ENCODE data around the gene BOLA1.

DNA sequence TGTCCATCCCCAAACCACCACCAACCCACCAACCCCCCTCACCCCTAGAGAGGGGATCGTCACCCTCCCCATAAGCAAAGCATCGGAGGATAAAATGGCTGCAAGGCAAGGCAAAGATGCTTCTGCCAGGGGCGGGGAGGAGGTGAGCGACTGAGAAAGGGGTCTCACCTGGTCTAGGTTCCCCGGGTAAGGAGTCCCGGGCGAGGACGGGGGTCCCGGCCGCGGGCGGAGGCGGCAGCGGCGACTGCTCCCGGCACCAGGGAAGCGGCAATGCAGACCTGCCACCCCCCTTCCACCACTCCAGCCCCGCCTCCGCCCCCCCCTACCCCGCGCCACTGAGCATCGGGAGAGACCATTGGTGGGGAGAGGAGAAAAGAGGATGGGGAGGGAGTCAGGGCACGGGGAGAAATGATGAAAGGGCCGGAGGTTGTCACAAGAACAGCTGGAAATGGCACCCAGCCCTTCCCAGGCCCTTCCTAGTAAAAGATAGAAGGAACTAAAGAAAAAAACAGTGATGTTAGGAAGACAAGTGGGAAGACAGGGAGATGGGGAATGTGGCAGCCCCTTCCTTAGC, 18.3 kb downstream of the BOLA1 start, which contains the start of gene SV2A:
- TF ChIP-seq, protein P1, sequence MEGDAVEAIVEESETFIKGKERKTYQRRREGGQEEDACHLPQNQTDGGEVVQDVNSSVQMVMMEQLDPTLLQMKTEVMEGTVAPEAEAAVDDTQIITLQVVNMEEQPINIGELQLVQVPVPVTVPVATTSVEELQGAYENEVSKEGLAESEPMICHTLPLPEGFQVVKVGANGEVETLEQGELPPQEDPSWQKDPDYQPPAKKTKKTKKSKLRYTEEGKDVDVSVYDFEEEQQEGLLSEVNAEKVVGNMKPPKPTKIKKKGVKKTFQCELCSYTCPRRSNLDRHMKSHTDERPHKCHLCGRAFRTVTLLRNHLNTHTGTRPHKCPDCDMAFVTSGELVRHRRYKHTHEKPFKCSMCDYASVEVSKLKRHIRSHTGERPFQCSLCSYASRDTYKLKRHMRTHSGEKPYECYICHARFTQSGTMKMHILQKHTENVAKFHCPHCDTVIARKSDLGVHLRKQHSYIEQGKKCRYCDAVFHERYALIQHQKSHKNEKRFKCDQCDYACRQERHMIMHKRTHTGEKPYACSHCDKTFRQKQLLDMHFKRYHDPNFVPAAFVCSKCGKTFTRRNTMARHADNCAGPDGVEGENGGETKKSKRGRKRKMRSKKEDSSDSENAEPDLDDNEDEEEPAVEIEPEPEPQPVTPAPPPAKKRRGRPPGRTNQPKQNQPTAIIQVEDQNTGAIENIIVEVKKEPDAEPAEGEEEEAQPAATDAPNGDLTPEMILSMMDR (conservative IDR thresholded peaks at IDR 0.05; ENCODE audit: low read depth in 2 of 2), result no peak
- TF ChIP-seq POLR2AphosphoS5 (IDR thresholded peaks at IDR 0.05; ENCODE audit: low read depth) (peak; percentile 61), CREB1 (CRISPR knock-in tag; IDR thresholded peaks at IDR 0.05; ENCODE audit: low read depth) (no peak), JUNB (IDR thresholded peaks at IDR 0.05; ENCODE audit: unreplicated experiment) (no peak), EZH2phosphoT487 (IDR thresholded peaks at IDR 0.05; ENCODE audit: unreplicated experiment) (no peak), NANOG (IDR thresholded peaks at IDR 0.05; ENCODE audit: borderline replicate concordance) (no peak), EZH2 (IDR thresholded peaks at IDR 0.05; ENCODE audit: low read depth, unreplicated experiment) (no peak)
- TF ChIP-seq, protein P2, sequence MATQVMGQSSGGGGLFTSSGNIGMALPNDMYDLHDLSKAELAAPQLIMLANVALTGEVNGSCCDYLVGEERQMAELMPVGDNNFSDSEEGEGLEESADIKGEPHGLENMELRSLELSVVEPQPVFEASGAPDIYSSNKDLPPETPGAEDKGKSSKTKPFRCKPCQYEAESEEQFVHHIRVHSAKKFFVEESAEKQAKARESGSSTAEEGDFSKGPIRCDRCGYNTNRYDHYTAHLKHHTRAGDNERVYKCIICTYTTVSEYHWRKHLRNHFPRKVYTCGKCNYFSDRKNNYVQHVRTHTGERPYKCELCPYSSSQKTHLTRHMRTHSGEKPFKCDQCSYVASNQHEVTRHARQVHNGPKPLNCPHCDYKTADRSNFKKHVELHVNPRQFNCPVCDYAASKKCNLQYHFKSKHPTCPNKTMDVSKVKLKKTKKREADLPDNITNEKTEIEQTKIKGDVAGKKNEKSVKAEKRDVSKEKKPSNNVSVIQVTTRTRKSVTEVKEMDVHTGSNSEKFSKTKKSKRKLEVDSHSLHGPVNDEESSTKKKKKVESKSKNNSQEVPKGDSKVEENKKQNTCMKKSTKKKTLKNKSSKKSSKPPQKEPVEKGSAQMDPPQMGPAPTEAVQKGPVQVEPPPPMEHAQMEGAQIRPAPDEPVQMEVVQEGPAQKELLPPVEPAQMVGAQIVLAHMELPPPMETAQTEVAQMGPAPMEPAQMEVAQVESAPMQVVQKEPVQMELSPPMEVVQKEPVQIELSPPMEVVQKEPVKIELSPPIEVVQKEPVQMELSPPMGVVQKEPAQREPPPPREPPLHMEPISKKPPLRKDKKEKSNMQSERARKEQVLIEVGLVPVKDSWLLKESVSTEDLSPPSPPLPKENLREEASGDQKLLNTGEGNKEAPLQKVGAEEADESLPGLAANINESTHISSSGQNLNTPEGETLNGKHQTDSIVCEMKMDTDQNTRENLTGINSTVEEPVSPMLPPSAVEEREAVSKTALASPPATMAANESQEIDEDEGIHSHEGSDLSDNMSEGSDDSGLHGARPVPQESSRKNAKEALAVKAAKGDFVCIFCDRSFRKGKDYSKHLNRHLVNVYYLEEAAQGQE (IDR thresholded peaks at IDR 0.05; ENCODE audit: unreplicated experiment), result no peak
